ENCODE results near the gene LEF1.

Gene LEF1

DNA sequence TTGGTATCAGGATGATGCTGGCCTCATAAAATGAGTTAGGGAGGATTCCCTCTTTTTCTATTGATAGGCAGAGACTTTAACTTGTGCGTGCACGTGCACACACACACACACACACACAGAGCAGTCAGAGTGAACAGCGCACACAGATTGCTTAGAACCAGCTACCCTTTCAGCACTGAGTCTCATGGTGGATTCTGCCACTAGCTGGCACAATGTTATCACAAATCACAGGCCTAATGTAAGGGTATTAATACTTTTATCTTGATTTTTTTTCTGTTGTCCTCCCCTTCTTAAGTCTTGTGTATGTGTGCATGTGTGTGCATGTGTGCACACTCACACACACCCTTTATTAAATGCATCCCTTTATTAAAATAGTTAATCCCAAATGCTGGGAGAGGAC is 125.8 kb downstream of the LEF1 start:
- TF ChIP-seq TAF1 (IDR thresholded peaks at IDR 0.05; ENCODE audit: low read depth) (no peak), CREB1 (IDR thresholded peaks at IDR 0.05; ENCODE audit: low read depth) (no peak), TCF12 (IDR thresholded peaks at IDR 0.05; ENCODE audit: low read depth) (no peak), TEAD4 (IDR thresholded peaks at IDR 0.05) (no peak), EGR1 (IDR thresholded peaks at IDR 0.05) (no peak), ZBTB7A (IDR thresholded peaks at IDR 0.05; ENCODE audit: low read depth) (no peak), EP300 (IDR thresholded peaks at IDR 0.05; ENCODE audit: borderline replicate concordance) (no peak), YY1 (IDR thresholded peaks at IDR 0.05; ENCODE audit: low read depth) (no peak), CEBPB (IDR thresholded peaks at IDR 0.05) (no peak), NFIC (IDR thresholded peaks at IDR 0.05) (no peak), RAD21 (IDR thresholded peaks at IDR 0.05; ENCODE audit: low read depth) (no peak), MAX (IDR thresholded peaks at IDR 0.05) (no peak), FOXM1 (IDR thresholded peaks at IDR 0.05; ENCODE audit: borderline replicate concordance, low read depth) (no peak)
- TF ChIP-seq, protein P1, sequence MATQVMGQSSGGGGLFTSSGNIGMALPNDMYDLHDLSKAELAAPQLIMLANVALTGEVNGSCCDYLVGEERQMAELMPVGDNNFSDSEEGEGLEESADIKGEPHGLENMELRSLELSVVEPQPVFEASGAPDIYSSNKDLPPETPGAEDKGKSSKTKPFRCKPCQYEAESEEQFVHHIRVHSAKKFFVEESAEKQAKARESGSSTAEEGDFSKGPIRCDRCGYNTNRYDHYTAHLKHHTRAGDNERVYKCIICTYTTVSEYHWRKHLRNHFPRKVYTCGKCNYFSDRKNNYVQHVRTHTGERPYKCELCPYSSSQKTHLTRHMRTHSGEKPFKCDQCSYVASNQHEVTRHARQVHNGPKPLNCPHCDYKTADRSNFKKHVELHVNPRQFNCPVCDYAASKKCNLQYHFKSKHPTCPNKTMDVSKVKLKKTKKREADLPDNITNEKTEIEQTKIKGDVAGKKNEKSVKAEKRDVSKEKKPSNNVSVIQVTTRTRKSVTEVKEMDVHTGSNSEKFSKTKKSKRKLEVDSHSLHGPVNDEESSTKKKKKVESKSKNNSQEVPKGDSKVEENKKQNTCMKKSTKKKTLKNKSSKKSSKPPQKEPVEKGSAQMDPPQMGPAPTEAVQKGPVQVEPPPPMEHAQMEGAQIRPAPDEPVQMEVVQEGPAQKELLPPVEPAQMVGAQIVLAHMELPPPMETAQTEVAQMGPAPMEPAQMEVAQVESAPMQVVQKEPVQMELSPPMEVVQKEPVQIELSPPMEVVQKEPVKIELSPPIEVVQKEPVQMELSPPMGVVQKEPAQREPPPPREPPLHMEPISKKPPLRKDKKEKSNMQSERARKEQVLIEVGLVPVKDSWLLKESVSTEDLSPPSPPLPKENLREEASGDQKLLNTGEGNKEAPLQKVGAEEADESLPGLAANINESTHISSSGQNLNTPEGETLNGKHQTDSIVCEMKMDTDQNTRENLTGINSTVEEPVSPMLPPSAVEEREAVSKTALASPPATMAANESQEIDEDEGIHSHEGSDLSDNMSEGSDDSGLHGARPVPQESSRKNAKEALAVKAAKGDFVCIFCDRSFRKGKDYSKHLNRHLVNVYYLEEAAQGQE (IDR thresholded peaks at IDR 0.05; ENCODE audit: low read depth): no peak
- TF ChIP-seq, protein P2, sequence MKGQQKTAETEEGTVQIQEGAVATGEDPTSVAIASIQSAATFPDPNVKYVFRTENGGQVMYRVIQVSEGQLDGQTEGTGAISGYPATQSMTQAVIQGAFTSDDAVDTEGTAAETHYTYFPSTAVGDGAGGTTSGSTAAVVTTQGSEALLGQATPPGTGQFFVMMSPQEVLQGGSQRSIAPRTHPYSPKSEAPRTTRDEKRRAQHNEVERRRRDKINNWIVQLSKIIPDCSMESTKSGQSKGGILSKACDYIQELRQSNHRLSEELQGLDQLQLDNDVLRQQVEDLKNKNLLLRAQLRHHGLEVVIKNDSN (IDR thresholded peaks at IDR 0.05): no peak

DNA sequence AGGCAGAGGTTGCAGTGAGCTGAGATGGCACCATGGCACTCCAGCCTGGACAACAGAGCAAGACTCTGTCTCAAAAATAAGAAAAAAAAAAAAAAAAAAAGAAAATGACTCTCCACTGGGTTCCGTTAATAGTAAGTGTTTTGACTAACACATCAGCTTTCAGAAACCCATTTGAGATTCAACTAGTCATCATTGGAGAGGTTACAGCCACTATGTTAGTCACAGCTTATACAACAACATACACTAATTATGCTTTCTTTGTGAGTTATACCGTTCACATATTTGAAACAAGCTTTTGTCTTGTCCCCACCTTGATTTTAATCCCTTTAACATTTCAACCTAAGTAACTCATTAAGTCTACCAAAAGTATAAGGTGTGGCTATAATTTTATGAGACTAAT is 130.8 kb downstream of the LEF1 start:
- TF ChIP-seq EGR1 (IDR thresholded peaks at IDR 0.05) (no peak), ZBTB7A (IDR thresholded peaks at IDR 0.05; ENCODE audit: low read depth) (no peak), MAX (IDR thresholded peaks at IDR 0.05) (no peak), FOXM1 (IDR thresholded peaks at IDR 0.05; ENCODE audit: borderline replicate concordance, low read depth) (no peak), NFIC (IDR thresholded peaks at IDR 0.05) (no peak), TCF12 (IDR thresholded peaks at IDR 0.05; ENCODE audit: low read depth) (no peak), TAF1 (IDR thresholded peaks at IDR 0.05; ENCODE audit: low read depth) (no peak), CREB1 (IDR thresholded peaks at IDR 0.05; ENCODE audit: low read depth) (no peak), EP300 (IDR thresholded peaks at IDR 0.05; ENCODE audit: borderline replicate concordance) (no peak), TEAD4 (IDR thresholded peaks at IDR 0.05) (no peak), RAD21 (IDR thresholded peaks at IDR 0.05; ENCODE audit: low read depth) (no peak), YY1 (IDR thresholded peaks at IDR 0.05; ENCODE audit: low read depth) (no peak), CEBPB (IDR thresholded peaks at IDR 0.05) (no peak)
- TF ChIP-seq, protein P1 (IDR thresholded peaks at IDR 0.05; ENCODE audit: low read depth): no peak
- TF ChIP-seq, protein P2 (IDR thresholded peaks at IDR 0.05): no peak

- TF ChIP-seq FOXM1 (IDR thresholded peaks at IDR 0.05; ENCODE audit: borderline replicate concordance, low read depth) (no peak), TEAD4 (IDR thresholded peaks at IDR 0.05) (no peak), CEBPB (IDR thresholded peaks at IDR 0.05) (no peak), RAD21 (IDR thresholded peaks at IDR 0.05; ENCODE audit: low read depth) (no peak), EP300 (IDR thresholded peaks at IDR 0.05; ENCODE audit: borderline replicate concordance) (no peak), CREB1 (IDR thresholded peaks at IDR 0.05; ENCODE audit: low read depth) (no peak)
- TF ChIP-seq, protein P2 (IDR thresholded peaks at IDR 0.05): no peak
- TF ChIP-seq, protein P1 (IDR thresholded peaks at IDR 0.05; ENCODE audit: low read depth): no peak
Observed at GRCh38 chr4:108036213-108036612, 132.5 kb downstream of the LEF1 start.

GRCh38 chr4:108035691-108036090 is 133.0 kb downstream of the LEF1 start:
- TF ChIP-seq TAF1 (IDR thresholded peaks at IDR 0.05; ENCODE audit: low read depth) (no peak), TCF12 (IDR thresholded peaks at IDR 0.05; ENCODE audit: low read depth) (no peak), CEBPB (IDR thresholded peaks at IDR 0.05) (no peak), FOXM1 (IDR thresholded peaks at IDR 0.05; ENCODE audit: borderline replicate concordance, low read depth) (no peak), TEAD4 (IDR thresholded peaks at IDR 0.05) (no peak), RAD21 (IDR thresholded peaks at IDR 0.05; ENCODE audit: low read depth) (no peak), YY1 (IDR thresholded peaks at IDR 0.05; ENCODE audit: low read depth) (no peak), MAX (IDR thresholded peaks at IDR 0.05) (no peak), EGR1 (IDR thresholded peaks at IDR 0.05) (no peak), NFIC (IDR thresholded peaks at IDR 0.05) (no peak), ZBTB7A (IDR thresholded peaks at IDR 0.05; ENCODE audit: low read depth) (no peak), EP300 (IDR thresholded peaks at IDR 0.05; ENCODE audit: borderline replicate concordance) (no peak), CREB1 (IDR thresholded peaks at IDR 0.05; ENCODE audit: low read depth) (no peak)
- TF ChIP-seq, protein P1 (IDR thresholded peaks at IDR 0.05; ENCODE audit: low read depth): no peak
- TF ChIP-seq, protein P2 (IDR thresholded peaks at IDR 0.05): no peak
